Endodermal cell (in vitro differentiated cells): Measurements from ENCODE around the gene DCST2. TPM values are rescaled to one million over a fixed set of nuclear protein-coding genes. Genes with fewer than 3 reads are reported as not detected.
A peak's percentile ranks its signal among the peaks of the same experiment; 100 is the strongest.

Experiments
- DNase-seq: peaks from one replicate; pipeline ENCODE4 v3.0.0-alpha.2; 2017
- H3K27ac ChIP-seq: 2 replicates; pipeline ENCODE4 v1.5.1; 2013; ENCODE audit warnings: mild to moderate bottlenecking, low read depth, low read length, moderate library complexity
- H3K27me3 ChIP-seq: 2 replicates; pipeline ENCODE4 v1.6.1; 2013; ENCODE audit warnings: mild to moderate bottlenecking, low read length, moderate library complexity; ENCODE audit not compliant: insufficient read depth, control insufficient read depth, poor library complexity, severe bottlenecking
- H3K36me3 ChIP-seq: 2 replicates; pipeline ENCODE4 v1.7.0; 2013; ENCODE audit warnings: mild to moderate bottlenecking, low read length, moderate library complexity; ENCODE audit not compliant: control insufficient read depth, insufficient read depth
- H3K4me1 ChIP-seq: one replicate; pipeline ENCODE4 v1.7.0; 2013; ENCODE audit warnings: low read length; ENCODE audit not compliant: control insufficient read depth, insufficient read depth
- H3K4me3 ChIP-seq: 2 replicates; pipeline ENCODE4 v1.5.1; 2013; ENCODE audit warnings: mild to moderate bottlenecking, low read length, moderate library complexity
- H3K9ac ChIP-seq: 2 replicates; pipeline ENCODE4 v1.6.1; 2013; ENCODE audit warnings: mild to moderate bottlenecking, low read length, moderate library complexity; ENCODE audit not compliant: poor library complexity, severe bottlenecking; ENCODE audit errors: extremely low read depth
- H3K9me3 ChIP-seq: 2 replicates; pipeline ENCODE4 v1.6.1; 2013; ENCODE audit warnings: mild to moderate bottlenecking, low read length, moderate library complexity; ENCODE audit not compliant: control insufficient read depth
- H3K27ac Mint-ChIP-seq: 2 replicates; pipeline ENCODE4 v1.8.0; 2020; ENCODE audit warnings: mixed read lengths
- H3K27me3 Mint-ChIP-seq: 2 replicates; pipeline ENCODE4 v1.8.0; 2021; ENCODE audit warnings: mild to moderate bottlenecking, mixed read lengths; ENCODE audit not compliant: insufficient read depth
- H3K36me3 Mint-ChIP-seq: 2 replicates; pipeline ENCODE4 v1.8.0; 2020; ENCODE audit warnings: low read depth, mixed read lengths
- H3K4me1 Mint-ChIP-seq: 2 replicates; pipeline ENCODE4 v1.8.0; 2020; ENCODE audit warnings: mixed read lengths
- H3K4me3 Mint-ChIP-seq: 2 replicates; pipeline ENCODE4 v1.8.0; 2020; ENCODE audit warnings: mild to moderate bottlenecking, moderate library complexity, mixed read lengths
- H3K9me3 Mint-ChIP-seq: 2 replicates; pipeline ENCODE4 v1.8.0; 2020; ENCODE audit warnings: mild to moderate bottlenecking, mixed read lengths
- WGBS, 2 experiments: methylation state at CpG; one replicate each; pipeline versions ENCODE4 v1.1.5 to v1.1.7; 2013; ENCODE audit warnings: missing lambda C conversion rate in 2 of 2, mixed read lengths in 1 of 2; ENCODE audit not compliant: insufficient coverage in 1 of 2, insufficient read length in 1 of 2; 5-methylcytosine and 5-hydroxymethylcytosine counted together
- microRNA-seq: library from miRNA; unstranded; fragments of <30 nt; microRNA quantifications from one replicate; pipeline ENCODE4 v1.2.0, GENCODE V29; 2020; ENCODE audit warnings: borderline microRNAs expressed
- total RNA-seq, 2 donors: library from RNA; stranded (reverse); fragmentation: NEBNext Ultra II Directional in 1 of 2; extraction: Animal tissue kit (Norgen Biotek cat#: 25700) in 1 of 2; gene quantifications; 2 replicates in 1 of 2; 3 replicates in 1 of 2; pipeline ENCODE4 v1.2.1, GENCODE V29; 2021
- TF ChIP-seq, protein P1 (sequence below): fragments of 200-600 bp; sonication (generic); conservative IDR thresholded peaks from 2 replicates; pipeline ENCODE4 v1.5.0; 2021; ENCODE audit warnings: antibody characterized with exemption, mild to moderate bottlenecking

DCST2 gene
- total RNA-seq, 2 donors from 2014 or later, result 0.44 to 2.0 TPM

DNA sequence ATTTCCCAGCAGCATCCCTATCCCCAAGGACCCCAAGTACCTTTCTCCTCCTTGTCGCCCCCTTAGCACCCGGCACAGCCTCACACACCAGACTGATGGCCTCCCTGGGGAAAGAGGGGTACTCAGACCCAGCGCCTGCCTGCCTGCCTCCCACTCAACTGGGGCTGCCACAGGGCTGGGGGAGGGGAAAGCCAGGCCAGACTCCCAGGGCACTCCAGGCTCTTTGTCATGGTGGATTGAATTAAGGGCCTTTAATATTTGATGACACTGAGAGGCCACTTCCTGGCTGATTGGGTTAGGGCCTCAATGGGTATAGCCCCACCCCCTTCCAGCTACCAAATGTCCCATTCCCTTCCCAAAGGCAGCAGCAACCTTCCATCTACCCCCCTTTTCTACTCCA is 64.8 kb downstream of the DCST2 start:
- no peak overlapping the region for H3K4me3 Mint-ChIP-seq
- H3K27ac Mint-ChIP-seq, result peak overlapping the region; percentile 85
- DNase-seq, result no peak
- TF ChIP-seq, protein P1, sequence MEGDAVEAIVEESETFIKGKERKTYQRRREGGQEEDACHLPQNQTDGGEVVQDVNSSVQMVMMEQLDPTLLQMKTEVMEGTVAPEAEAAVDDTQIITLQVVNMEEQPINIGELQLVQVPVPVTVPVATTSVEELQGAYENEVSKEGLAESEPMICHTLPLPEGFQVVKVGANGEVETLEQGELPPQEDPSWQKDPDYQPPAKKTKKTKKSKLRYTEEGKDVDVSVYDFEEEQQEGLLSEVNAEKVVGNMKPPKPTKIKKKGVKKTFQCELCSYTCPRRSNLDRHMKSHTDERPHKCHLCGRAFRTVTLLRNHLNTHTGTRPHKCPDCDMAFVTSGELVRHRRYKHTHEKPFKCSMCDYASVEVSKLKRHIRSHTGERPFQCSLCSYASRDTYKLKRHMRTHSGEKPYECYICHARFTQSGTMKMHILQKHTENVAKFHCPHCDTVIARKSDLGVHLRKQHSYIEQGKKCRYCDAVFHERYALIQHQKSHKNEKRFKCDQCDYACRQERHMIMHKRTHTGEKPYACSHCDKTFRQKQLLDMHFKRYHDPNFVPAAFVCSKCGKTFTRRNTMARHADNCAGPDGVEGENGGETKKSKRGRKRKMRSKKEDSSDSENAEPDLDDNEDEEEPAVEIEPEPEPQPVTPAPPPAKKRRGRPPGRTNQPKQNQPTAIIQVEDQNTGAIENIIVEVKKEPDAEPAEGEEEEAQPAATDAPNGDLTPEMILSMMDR, result no peak
- H3K4me1 ChIP-seq, result peaks cover 3% of the 10 kb centered on the region
- 89% methylated on average over 3 of the region's 3 CpGs; no CpG with 5 or more reads in 1 of the 2 experiments for WGBS, 2 experiments
- H3K9ac ChIP-seq, result peak overlapping the region; percentile 39
- H3K4me1 Mint-ChIP-seq, result peaks cover 37% of the 10 kb centered on the region
- H3K27me3 Mint-ChIP-seq, result no peaks in the 10 kb centered on the region
- peak overlapping the region; percentile 91 for H3K4me3 ChIP-seq
- H3K9me3 Mint-ChIP-seq, result no peaks in the 10 kb centered on the region
- H3K36me3 Mint-ChIP-seq, result peaks cover 47% of the 10 kb centered on the region
- H3K27me3 ChIP-seq, result no peaks in the 10 kb centered on the region
- H3K9me3 ChIP-seq, result no peaks in the 10 kb centered on the region
- peaks cover 48% of the 10 kb centered on the region for H3K36me3 ChIP-seq
- peak overlapping the region; percentile 11 for H3K27ac ChIP-seq

Small RNAs within 50 kb of the gene (microRNA-seq; reads per million reads assigned to microRNA genes)
- not detected for gene MIR4258

Other genes starting within 250 kb of the DCST2 start
- under 1 TPM; 0.57 to 0.75 TPM for gene KCNN3, start 163.5 kb downstream of the DCST2 start, total RNA-seq
- 10 to 100 TPM; 16.0 to 16.4 TPM for gene PMVK, start 97.1 kb downstream of the DCST2 start, total RNA-seq
- gene PBXIP1, start 77.7 kb downstream of the DCST2 start, total RNA-seq, result 10 to 100 TPM; 42.5 to 61.3 TPM
- gene PYGO2, start 72.0 kb downstream of the DCST2 start, total RNA-seq, result 10 to 100 TPM; 33.4 to 40.4 TPM
- gene SHC1, start 63.0 kb downstream of the DCST2 start, total RNA-seq, result 100 to 1,000 TPM; 157 to 231 TPM
- 100 to 1,000 TPM; 145 to 229 TPM for gene CKS1B, start 59.1 kb downstream of the DCST2 start, total RNA-seq
- 10 to 100 TPM; 61.9 to 65.0 TPM for gene FLAD1, start 50.4 kb downstream of the DCST2 start, total RNA-seq
- gene LENEP, start 40.2 kb downstream of the DCST2 start, total RNA-seq, result 1 to 10 TPM in 1 of 2 donors, not detected in 1; 2.0 TPM
- gene ZBTB7B, start 31.0 kb downstream of the DCST2 start, total RNA-seq, result 10 to 100 TPM; 21.2 to 23.3 TPM
- gene DCST1, start within 50 bp of the DCST2 start, total RNA-seq, result not detected
- 10 to 100 TPM; 13.4 to 16.5 TPM for gene ADAM15, start 17.5 kb upstream of the DCST2 start, total RNA-seq
- gene EFNA4, start 30.0 kb upstream of the DCST2 start, total RNA-seq, result 10 to 100 TPM; 15.9 to 17.9 TPM
- gene EFNA3, start 45.1 kb upstream of the DCST2 start, total RNA-seq, result 1 to 10 TPM; 3.1 to 6.0 TPM
- gene EFNA1, start 94.1 kb upstream of the DCST2 start, total RNA-seq, result 1 to 10 TPM; 3.6 to 5.0 TPM
- 10 to 100 TPM; 25.1 to 29.8 TPM for gene SLC50A1, start 102.1 kb upstream of the DCST2 start, total RNA-seq
- gene DPM3, start 106.8 kb upstream of the DCST2 start, total RNA-seq, result 10 to 100 TPM; 48.8 to 73.4 TPM
- gene KRTCAP2, start 139.5 kb upstream of the DCST2 start, total RNA-seq, result 100 to 1,000 TPM; 143 to 152 TPM
- gene TRIM46, start 140.1 kb upstream of the DCST2 start, total RNA-seq, result 1 to 10 TPM; 5.1 to 7.1 TPM
- gene THBS3, start 174.1 kb upstream of the DCST2 start, total RNA-seq, result 10 to 100 TPM; 17.6 to 27.9 TPM
- gene MTX1, start 174.9 kb upstream of the DCST2 start, total RNA-seq, result 10 to 100 TPM; 47.3 to 63.2 TPM
- gene ENTREP3, start 221.7 kb upstream of the DCST2 start, total RNA-seq, result 10 to 100 TPM; 49.5 to 65.9 TPM
- gene SCAMP3, start 228.6 kb upstream of the DCST2 start, total RNA-seq, result 10 to 100 TPM; 56.1 TPM
- gene CLK2, start 239.7 kb upstream of the DCST2 start, total RNA-seq, result 10 to 100 TPM; 69.8 to 82.3 TPM
- 1 to 10 TPM; 8.7 to 9.2 TPM for gene HCN3, start 243.7 kb upstream of the DCST2 start, total RNA-seq